LNCaP clone FGC (cell line): ENCODE results near the gene ADGRG7.

Experiments
- DNase-seq: peaks from one replicate; pipeline ENCODE4 v3.0.0-alpha.2; 2011; ENCODE audit warnings: low read depth
- H3K4me3 ChIP-seq: 2 replicates; pipeline ENCODE4 v1.5.1; 2011; ENCODE audit warnings: mild to moderate bottlenecking, low read depth, low read length, control low read depth
- CTCF ChIP-seq: IDR thresholded peaks from 2 replicates; pipeline ENCODE4 v1.5.1; 2012; ENCODE audit warnings: mild to moderate bottlenecking; ENCODE audit not compliant: control insufficient read depth, insufficient read depth; ENCODE audit errors: extremely low read depth

The ADGRG7 gene

GRCh38 chr3:100720426-100720825, 111.0 kb downstream of the ADGRG7 start:
- DNase-seq: no peak
- TF ChIP-seq CTCF: no peak
- no peak overlapping the region for H3K4me3 ChIP-seq

GRCh38 chr3:100725935-100726513, 116.6 kb downstream of the ADGRG7 start:
- TF ChIP-seq CTCF: no peak
- no peak overlapping the region for H3K4me3 ChIP-seq
- DNase-seq: no peak

GRCh38 chr3:100726706-100727105, 117.3 kb downstream of the ADGRG7 start:
- no peak for DNase-seq
- TF ChIP-seq CTCF: no peak
- H3K4me3 ChIP-seq: no peak overlapping the region

GRCh38 chr3:100730524-100730923, 121.1 kb downstream of the ADGRG7 start:
- no peak overlapping the region for H3K4me3 ChIP-seq
- no peak for TF ChIP-seq CTCF
- DNase-seq: no peak

GRCh38 chr3:100732435-100732834, 123.0 kb downstream of the ADGRG7 start:
- no peak for TF ChIP-seq CTCF
- no peak for DNase-seq
- no peak overlapping the region for H3K4me3 ChIP-seq

- no peak for DNase-seq
- TF ChIP-seq CTCF: peak; percentile 59
- no peak overlapping the region for H3K4me3 ChIP-seq
Observed at GRCh38 chr3:100737334-100737733, 127.9 kb downstream of the ADGRG7 start.

GRCh38 chr3:100740207-100740606, 130.8 kb downstream of the ADGRG7 start:
- DNase-seq: no peak
- TF ChIP-seq CTCF: no peak

More at GRCh38 chr3:100740207-100740606, 130.8 kb downstream of the ADGRG7 start:
- H3K4me3 ChIP-seq: no peak overlapping the region
